ENCODE results near the gene INTS14. TPM values are rescaled to one million over a fixed set of nuclear protein-coding genes. Genes with fewer than 3 reads are reported as not detected.

INTS14 gene
- total RNA-seq, 2 donors from 2014 or later, result 33.4 to 37.7 TPM

GRCh38 chr15:65626856-65627255 is 15.9 kb upstream of the INTS14 start:
- Mint-ChIP-seq H3K27me3 (ENCODE audit: insufficient read depth) (peaks cover 14% of the 10 kb centered on the region), H3K9me3 (no peaks in the 10 kb centered on the region), H3K36me3 (ENCODE audit: low read depth) (peaks cover 10% of the 10 kb centered on the region), H3K27ac (no peak overlapping the region), H3K4me3 (no peak overlapping the region), H3K4me1 (peaks cover 6% of the 10 kb centered on the region)
- H3K4me3 ChIP-seq (ENCODE audit: low read length), result no peak overlapping the region
- peaks cover 18% of the 10 kb centered on the region for H3K27me3 ChIP-seq (ENCODE audit: control insufficient read depth, insufficient read depth, low read length, poor library complexity, severe bottlenecking)
- TF ChIP-seq CTCF (conservative IDR thresholded peaks at IDR 0.05), result no peak
- no peak for DNase-seq
- H3K9ac ChIP-seq (ENCODE audit: extremely low read depth, low read length, poor library complexity, severe bottlenecking), result no peak overlapping the region
- no peak overlapping the region for H3K27ac ChIP-seq (ENCODE audit: low read depth, low read length)
- H3K36me3 ChIP-seq (ENCODE audit: control insufficient read depth, insufficient read depth, low read length), result no peaks in the 10 kb centered on the region
- 83% methylated on average over 4 of the region's 4 CpGs for WGBS, 2 experiments (ENCODE audit: insufficient coverage in 1 of 2, insufficient read length in 1 of 2)
- H3K4me1 ChIP-seq (ENCODE audit: control insufficient read depth, insufficient read depth, low read length), result no peaks in the 10 kb centered on the region
- no peaks in the 10 kb centered on the region for H3K9me3 ChIP-seq (ENCODE audit: control insufficient read depth, low read length)

GRCh38 chr15:65623103-65623502 is 12.2 kb upstream of the INTS14 start:
- H3K36me3 Mint-ChIP-seq (ENCODE audit: low read depth), result peaks cover 10% of the 10 kb centered on the region
- no peak overlapping the region for H3K27ac ChIP-seq (ENCODE audit: low read depth, low read length)
- H3K4me1 Mint-ChIP-seq, result peaks cover 14% of the 10 kb centered on the region
- no peak for TF ChIP-seq CTCF (conservative IDR thresholded peaks at IDR 0.05)
- no peak overlapping the region for H3K9ac ChIP-seq (ENCODE audit: extremely low read depth, low read length, poor library complexity, severe bottlenecking)
- H3K27ac Mint-ChIP-seq, result no peak overlapping the region
- H3K4me1 ChIP-seq (ENCODE audit: control insufficient read depth, insufficient read depth, low read length), result peaks cover 11% of the 10 kb centered on the region
- H3K27me3 Mint-ChIP-seq (ENCODE audit: insufficient read depth), result peaks cover 10% of the 10 kb centered on the region
- no peaks in the 10 kb centered on the region for H3K9me3 Mint-ChIP-seq
- H3K4me3 Mint-ChIP-seq, result no peak overlapping the region
- peaks cover 26% of the 10 kb centered on the region for H3K27me3 ChIP-seq (ENCODE audit: control insufficient read depth, insufficient read depth, low read length, poor library complexity, severe bottlenecking)
- H3K36me3 ChIP-seq (ENCODE audit: control insufficient read depth, insufficient read depth, low read length), result no peaks in the 10 kb centered on the region
- H3K9me3 ChIP-seq (ENCODE audit: control insufficient read depth, low read length), result no peaks in the 10 kb centered on the region
- no peak overlapping the region for H3K4me3 ChIP-seq (ENCODE audit: low read length)
- no peak for DNase-seq

- Histone ChIP-seq H3K9ac (ENCODE audit: extremely low read depth, low read length, poor library complexity, severe bottlenecking) (no peak within 1 kb of the TSS), H3K4me3 (ENCODE audit: low read length) (no peak within 1 kb of the TSS), H3K4me1 (ENCODE audit: control insufficient read depth, insufficient read depth, low read length) (peaks cover 11% of the 10 kb centered on the region), H3K9me3 (ENCODE audit: control insufficient read depth, low read length) (no peaks in the 10 kb centered on the region), H3K36me3 (ENCODE audit: control insufficient read depth, insufficient read depth, low read length) (no peaks in the 10 kb centered on the region), H3K27ac (ENCODE audit: low read depth, low read length) (no peak within 1 kb of the TSS), H3K27me3 (ENCODE audit: control insufficient read depth, insufficient read depth, low read length, poor library complexity, severe bottlenecking) (peaks cover 19% of the 10 kb centered on the region)
- H3K27me3 Mint-ChIP-seq (ENCODE audit: insufficient read depth), result peaks cover 10% of the 10 kb centered on the region
- no peak for TF ChIP-seq CTCF (conservative IDR thresholded peaks at IDR 0.05)
- peaks cover 20% of the 10 kb centered on the region for H3K4me1 Mint-ChIP-seq
- peaks cover 10% of the 10 kb centered on the region for H3K36me3 Mint-ChIP-seq (ENCODE audit: low read depth)
- DNase-seq, result no peak
- H3K27ac Mint-ChIP-seq, result no peak within 1 kb of the TSS
- WGBS, 2 experiments (ENCODE audit: insufficient coverage in 1 of 2, insufficient read length in 1 of 2), result 93 to 98% methylated on average over 5 to 6 of the region's 6 CpGs
- H3K9me3 Mint-ChIP-seq, result peaks cover 6% of the 10 kb centered on the region
- no peak within 1 kb of the TSS for H3K4me3 Mint-ChIP-seq
Observed at GRCh38 chr15:65621638-65622037, 10.7 kb upstream of the INTS14 start, which contains the start of gene SLC24A1. Gene SLC24A1 (plus strand): TSS chr15:65621938. CDS start chr15:65624081, 2,143 bp downstream.

Data from endodermal cell (in vitro differentiated cells).